SJSA1 (cell line): Measurements from ENCODE around the gene ERICH3. TPM values are rescaled to one million over a fixed set of nuclear protein-coding genes. Genes with fewer than 3 reads are reported as not detected.
A peak's percentile ranks its signal among the peaks of the same experiment; 100 is the strongest.

Source experiments
- DNase-seq, 2 experiments: peaks; one replicate each; pipeline ENCODE4 v3.0.0-alpha.2; 2015 to 2020; ENCODE audit warnings: low spot score in 2 of 2, low read depth in 1 of 2
- H3K27ac ChIP-seq: fragments of 250-450 bp; sonication (Bioruptor Pico); 2 replicates; pipeline ENCODE4 v1.5.1; 2020; ENCODE audit warnings: mild to moderate bottlenecking, moderate library complexity
- H3K27me3 ChIP-seq: fragments of 250-450 bp; sonication (Bioruptor Pico); replicated peaks from 2 replicates; pipeline ENCODE4 v1.5.1; 2020; ENCODE audit warnings: mild to moderate bottlenecking, moderate library complexity
- H3K36me3 ChIP-seq: fragments of 250-450 bp; sonication (Bioruptor Pico); 2 replicates; pipeline ENCODE4 v1.5.1; 2020; ENCODE audit warnings: mild to moderate bottlenecking
- H3K4me1 ChIP-seq: fragments of 250-450 bp; sonication (Bioruptor Pico); replicated peaks from 2 replicates; pipeline ENCODE4 v1.6.1; 2021; ENCODE audit warnings: mild to moderate bottlenecking
- H3K4me3 ChIP-seq: fragments of 250-450 bp; sonication (Bioruptor Pico); 2 replicates; pipeline ENCODE4 v1.5.1; 2020; ENCODE audit warnings: mild to moderate bottlenecking
- H3K9me3 ChIP-seq: fragments of 250-450 bp; sonication (Bioruptor Pico); replicated peaks from 2 replicates; pipeline ENCODE4 v1.5.1; 2020; ENCODE audit warnings: mild to moderate bottlenecking
- total RNA-seq: library from RNA; depleted of rRNA; stranded (reverse); fragments of >200 nt; shearing (Covaris generic); gene quantifications from 2 replicates; pipeline ENCODE4 v1.2.3, GENCODE V29; 2014; rRNA removed

Gene ERICH3
- total RNA-seq, 1 experiment from 2014 or later: not detected

GRCh38 chr1:74548961-74549750, 124.4 kb downstream of the ERICH3 start:
- Histone ChIP-seq H3K27me3 (no peaks in the 10 kb centered on the region; the same call in 1 of the 2 replicates), H3K9me3 (no peaks in the 10 kb centered on the region), H3K4me1 (no peaks in the 10 kb centered on the region), H3K36me3 (no peaks in the 10 kb centered on the region), H3K27ac (no peak overlapping the region), H3K4me3 (no peak overlapping the region)
- DNase-seq: no peak

GRCh38 chr1:74545821-74546220, 127.8 kb downstream of the ERICH3 start:
- Histone ChIP-seq H3K27ac (no peak overlapping the region), H3K36me3 (no peaks in the 10 kb centered on the region), H3K9me3 (no peaks in the 10 kb centered on the region), H3K27me3 (no peaks in the 10 kb centered on the region), H3K4me3 (no peak overlapping the region), H3K4me1 (no peaks in the 10 kb centered on the region)
- no peak for DNase-seq

- Histone ChIP-seq H3K27ac (peak overlapping the region; percentile 71), H3K4me1 (peaks cover 7% of the 10 kb centered on the region), H3K9me3 (no peaks in the 10 kb centered on the region), H3K4me3 (no peak overlapping the region), H3K36me3 (no peaks in the 10 kb centered on the region), H3K27me3 (no peaks in the 10 kb centered on the region; the same call in 1 of the 2 replicates)
- DNase-seq: peak in 1 of 2 experiments; percentile 52
Observed at GRCh38 chr1:74534241-74534640, 139.4 kb downstream of the ERICH3 start.

GRCh38 chr1:74531796-74532195, 141.8 kb downstream of the ERICH3 start:
- Histone ChIP-seq H3K4me3 (no peak overlapping the region), H3K27me3 (no peaks in the 10 kb centered on the region), H3K4me1 (peaks cover 13% of the 10 kb centered on the region), H3K9me3 (no peaks in the 10 kb centered on the region), H3K36me3 (no peaks in the 10 kb centered on the region), H3K27ac (no peak overlapping the region)
- DNase-seq: no peak

GRCh38 chr1:74530892-74531291, 142.7 kb downstream of the ERICH3 start:
- DNase-seq: no peak
- H3K9me3 ChIP-seq: no peaks in the 10 kb centered on the region
- no peaks in the 10 kb centered on the region for H3K36me3 ChIP-seq
- no peaks in the 10 kb centered on the region for H3K27me3 ChIP-seq
- peaks cover 13% of the 10 kb centered on the region for H3K4me1 ChIP-seq
- H3K4me3 ChIP-seq: no peak overlapping the region
- no peak overlapping the region for H3K27ac ChIP-seq

- H3K36me3 ChIP-seq: no peaks in the 10 kb centered on the region
- no peaks in the 10 kb centered on the region for H3K9me3 ChIP-seq
- no peak overlapping the region for H3K27ac ChIP-seq
- H3K27me3 ChIP-seq: no peaks in the 10 kb centered on the region
- H3K4me3 ChIP-seq: no peak overlapping the region
- DNase-seq: no peak
- H3K4me1 ChIP-seq: 0 out of 2 replicates have a peak, but pooled peaks cover 6% of the 10 kb centered on the region
Observed at GRCh38 chr1:74528123-74528522, 145.5 kb downstream of the ERICH3 start.

- no peak for DNase-seq
- Histone ChIP-seq H3K4me1 (0 out of 2 replicates have a peak, but pooled peaks cover 6% of the 10 kb centered on the region), H3K27me3 (no peaks in the 10 kb centered on the region), H3K36me3 (no peaks in the 10 kb centered on the region), H3K9me3 (no peaks in the 10 kb centered on the region), H3K4me3 (no peak overlapping the region), H3K27ac (no peak overlapping the region)
Observed at GRCh38 chr1:74526708-74527107, 146.9 kb downstream of the ERICH3 start.

- no peak overlapping the region for H3K27ac ChIP-seq
- no peak overlapping the region for H3K4me3 ChIP-seq
- 0 out of 2 replicates have a peak, but pooled peaks cover 6% of the 10 kb centered on the region for H3K4me1 ChIP-seq
- no peak for DNase-seq
- no peaks in the 10 kb centered on the region for H3K9me3 ChIP-seq
- no peaks in the 10 kb centered on the region for H3K27me3 ChIP-seq
- no peaks in the 10 kb centered on the region for H3K36me3 ChIP-seq
Observed at GRCh38 chr1:74523873-74524480, 149.6 kb downstream of the ERICH3 start.

GRCh38 chr1:74522148-74522547, 151.4 kb downstream of the ERICH3 start:
- no peaks in the 10 kb centered on the region for H3K36me3 ChIP-seq
- DNase-seq: no peak
- H3K4me3 ChIP-seq: no peak overlapping the region
- H3K9me3 ChIP-seq: no peaks in the 10 kb centered on the region
- H3K27ac ChIP-seq: no peak overlapping the region
- 0 out of 2 replicates have a peak, but pooled peaks cover 3% of the 10 kb centered on the region for H3K4me1 ChIP-seq
- no peaks in the 10 kb centered on the region for H3K27me3 ChIP-seq

Other genes with a start within 250 kb of the ERICH3 start
- not detected in 2 replicates for gene LRRC53, start 161.2 kb downstream of the ERICH3 start, total RNA-seq
- gene CRYZ, start 59.3 kb upstream of the ERICH3 start, total RNA-seq: 84.0 and 101 TPM in 2 replicates
- gene TYW3, start 59.4 kb upstream of the ERICH3 start, total RNA-seq: 25.8 and 41.4 TPM in 2 replicates